Activated CD4-positive, alpha-beta T cell treated with anti-CD3 and anti-CD28 coated beads, Interleukin-2, amount 50 U/mL, for 48 hours (primary cell): Measurements from ENCODE around the gene MFNG.

Experiments
- DNase-seq, 2 experiments: peaks; one replicate each; pipeline ENCODE4 v3.0.0-alpha.2; 2020

MFNG gene

GRCh38 chr22:37492428-37493344, 6.5 kb upstream of the MFNG start:
- peak; percentile 61 to 75 for DNase-seq

- DNase-seq: no peak
Measured at GRCh38 chr22:37491559-37492427, 5.6 kb upstream of the MFNG start.

DNA sequence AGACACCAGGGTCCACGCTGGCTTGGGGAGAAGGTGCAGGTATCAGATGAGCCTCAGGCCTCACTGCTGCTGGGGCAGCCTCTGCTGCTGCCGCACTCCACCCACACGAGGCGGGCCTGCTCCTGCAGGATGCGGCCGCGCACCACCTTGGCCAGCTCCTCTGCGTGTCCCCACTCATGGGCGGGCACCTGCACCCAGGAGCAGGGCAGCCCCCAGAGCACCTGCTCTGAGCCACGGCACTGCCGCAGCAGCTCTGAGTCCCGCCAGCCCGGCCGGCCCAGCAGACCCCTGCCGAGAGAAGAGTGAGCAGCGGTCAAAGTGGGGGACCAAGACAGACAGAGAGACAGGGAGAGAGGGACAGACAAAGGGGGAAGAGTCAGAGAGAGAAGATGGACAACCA, 4.9 kb upstream of the MFNG start:
- no peak for DNase-seq

- DNase-seq: no peak
Measured at GRCh38 chr22:37489983-37490382, 3.8 kb upstream of the MFNG start.

DNA sequence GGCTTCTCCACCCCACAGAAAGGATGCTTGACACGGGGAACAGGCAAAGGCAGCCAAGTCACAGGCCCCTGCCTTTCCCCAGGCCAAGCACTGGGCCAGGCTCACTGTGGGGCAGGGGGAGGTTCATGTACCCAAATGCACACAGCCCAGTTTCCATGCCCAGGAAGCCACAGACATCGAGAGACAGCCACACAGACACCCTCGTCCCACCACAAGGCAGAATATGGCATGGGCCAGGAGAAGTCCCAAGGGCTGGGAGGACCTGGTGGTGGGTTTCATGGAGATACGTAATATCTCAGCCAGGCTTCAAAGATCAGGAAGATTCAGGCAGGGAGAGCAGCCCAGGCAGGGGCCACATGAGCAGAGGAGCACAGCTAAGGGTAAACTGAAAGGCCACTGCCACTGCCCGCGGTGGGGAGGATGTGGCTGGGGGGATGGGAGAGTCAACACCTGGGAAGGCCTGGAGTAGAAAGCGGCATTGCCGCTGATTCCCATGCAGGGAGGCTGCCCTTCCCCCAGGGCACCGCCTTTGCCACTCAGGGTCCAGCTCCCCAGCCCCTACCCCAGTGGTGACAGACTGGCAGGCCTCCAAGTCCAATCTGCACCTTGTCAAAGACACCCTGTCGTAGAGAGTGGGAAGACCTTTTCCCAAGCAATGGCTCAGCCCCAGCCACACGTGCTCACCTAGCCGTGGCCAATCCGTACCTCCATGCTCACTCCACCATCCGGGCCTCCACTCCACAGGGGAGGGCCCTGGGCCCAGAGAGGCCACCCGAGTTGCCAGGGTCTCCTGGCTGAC, 2.4 kb upstream of the MFNG start:
- no peak for DNase-seq

GRCh38 chr22:37487571-37487970, 1.4 kb upstream of the MFNG start:
- no peak for DNase-seq

- DNase-seq: no peak
Measured at GRCh38 chr22:37487129-37487528, 945 bp upstream of the MFNG start.

GRCh38 chr22:37485395-37486223, 575 bp downstream of the MFNG start:
- DNase-seq: peak; percentile 35 to 42

DNA sequence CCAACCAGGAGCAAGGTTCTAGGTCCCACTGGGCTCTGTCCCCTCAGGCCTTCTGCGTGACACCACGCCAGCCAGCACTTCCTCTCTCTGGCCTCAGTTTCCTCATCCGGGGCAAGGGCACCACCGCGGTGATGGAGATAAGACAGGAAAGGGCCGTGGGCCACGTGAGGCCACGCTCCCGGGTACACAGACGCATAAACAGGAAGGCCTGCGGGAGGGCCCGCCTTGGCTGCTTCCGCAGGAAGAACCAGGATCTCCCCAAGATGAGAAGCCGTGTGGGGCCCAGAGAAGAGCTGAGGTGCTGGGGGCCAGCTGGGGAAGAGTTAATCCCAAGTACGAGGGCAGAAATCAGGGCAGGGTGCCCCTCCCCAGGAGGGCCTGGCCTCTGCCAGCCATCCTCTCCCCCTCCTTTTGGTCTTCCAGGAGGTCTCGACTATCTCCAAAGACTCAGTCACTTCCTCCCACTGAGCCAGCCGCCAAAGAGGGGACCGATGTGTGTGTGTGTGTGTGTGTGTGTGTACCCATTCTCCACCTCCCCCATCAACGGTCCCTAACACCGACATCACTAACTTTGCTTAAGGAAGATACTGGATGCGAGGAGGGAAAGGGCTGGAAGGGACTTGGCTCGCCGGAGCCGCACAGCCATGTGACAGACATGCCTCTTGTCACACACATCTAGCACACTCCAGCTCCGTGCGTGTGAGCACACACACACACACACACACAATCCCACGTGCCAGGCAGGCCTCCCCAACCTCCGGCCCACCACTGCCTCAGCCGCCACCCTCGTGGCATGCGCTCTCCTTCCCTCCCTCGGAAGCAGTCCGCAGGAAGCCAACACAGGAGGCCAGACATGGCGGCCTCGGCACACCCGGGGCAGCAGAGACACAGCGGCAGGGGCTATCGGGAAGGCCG, 1.4 kb downstream of the MFNG start:
- DNase-seq: peak; percentile 82 to 89

DNA sequence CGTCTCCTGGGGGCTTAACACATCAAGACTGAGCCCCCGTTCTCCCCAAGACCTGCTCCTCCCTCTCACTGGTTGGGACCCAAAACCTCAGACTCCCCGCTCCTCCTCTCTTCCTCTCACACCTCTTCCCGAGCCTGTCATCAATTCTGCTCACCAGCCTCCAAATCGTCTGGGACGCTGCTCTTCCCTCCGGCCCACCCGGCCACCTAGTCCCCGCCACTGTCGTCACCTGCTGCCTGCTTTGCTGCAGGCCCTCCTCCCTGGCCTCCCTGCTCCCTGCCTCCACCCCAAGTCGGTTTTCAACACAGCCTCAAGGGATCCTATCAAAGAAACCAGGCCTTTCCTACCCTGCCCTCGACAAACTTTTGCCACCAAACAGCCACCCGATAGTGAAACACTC, 3.1 kb downstream of the MFNG start:
- DNase-seq: no peak

- no peak for DNase-seq
Measured at GRCh38 chr22:37482244-37482643, 3.9 kb downstream of the MFNG start.

DNA sequence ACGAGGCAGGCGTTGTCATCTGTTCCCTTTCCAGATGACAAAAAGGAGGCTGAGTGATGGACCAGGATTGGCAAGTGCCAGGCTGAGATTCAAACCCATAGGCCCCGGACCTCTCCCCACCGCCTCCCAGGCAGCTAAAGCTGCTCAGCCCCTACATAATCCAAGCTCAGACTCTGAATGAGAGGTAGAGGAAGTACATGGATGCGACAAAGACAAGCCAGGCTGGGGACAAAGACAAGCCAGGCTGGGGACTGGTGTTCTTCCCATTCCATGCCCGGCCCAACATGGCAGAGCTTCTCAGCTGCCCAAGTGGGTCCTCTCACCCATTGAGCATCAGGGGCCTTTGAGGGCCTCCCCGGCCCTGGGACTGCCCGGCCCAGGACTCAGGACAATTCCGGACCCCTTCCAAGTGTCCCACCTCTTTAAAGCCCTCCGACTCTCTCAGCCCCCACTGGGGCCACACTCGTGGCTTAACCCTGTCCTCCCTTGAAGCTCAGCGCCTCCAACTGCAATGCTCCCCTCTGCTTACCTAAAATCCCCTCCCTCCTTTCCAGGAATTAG, 4.8 kb downstream of the MFNG start:
- DNase-seq: no peak

- DNase-seq: no peak
Measured at GRCh38 chr22:37480387-37481346, 5.5 kb downstream of the MFNG start.

DNA sequence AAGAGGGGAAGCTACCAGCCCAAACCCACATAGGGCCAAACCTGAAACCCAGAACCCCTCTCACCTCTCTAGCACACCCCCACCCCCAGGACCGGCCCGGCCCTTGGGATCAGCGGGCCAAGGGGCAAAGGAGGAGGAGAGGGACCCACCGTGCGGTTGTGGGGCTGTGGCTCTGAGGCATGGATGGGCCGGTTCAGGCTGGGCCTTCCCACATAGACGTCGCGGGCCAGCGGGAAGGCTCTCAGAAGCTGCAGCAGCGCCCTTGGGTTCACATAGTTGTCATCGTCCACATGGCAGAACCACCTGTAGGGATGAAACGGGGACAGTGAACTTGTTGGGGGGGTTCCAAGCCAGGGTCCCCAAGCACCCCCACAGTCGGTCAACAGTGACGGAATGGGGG, 7.0 kb downstream of the MFNG start:
- DNase-seq: no peak

GRCh38 chr22:37476389-37477329, 9.5 kb downstream of the MFNG start:
- no peak for DNase-seq

DNA sequence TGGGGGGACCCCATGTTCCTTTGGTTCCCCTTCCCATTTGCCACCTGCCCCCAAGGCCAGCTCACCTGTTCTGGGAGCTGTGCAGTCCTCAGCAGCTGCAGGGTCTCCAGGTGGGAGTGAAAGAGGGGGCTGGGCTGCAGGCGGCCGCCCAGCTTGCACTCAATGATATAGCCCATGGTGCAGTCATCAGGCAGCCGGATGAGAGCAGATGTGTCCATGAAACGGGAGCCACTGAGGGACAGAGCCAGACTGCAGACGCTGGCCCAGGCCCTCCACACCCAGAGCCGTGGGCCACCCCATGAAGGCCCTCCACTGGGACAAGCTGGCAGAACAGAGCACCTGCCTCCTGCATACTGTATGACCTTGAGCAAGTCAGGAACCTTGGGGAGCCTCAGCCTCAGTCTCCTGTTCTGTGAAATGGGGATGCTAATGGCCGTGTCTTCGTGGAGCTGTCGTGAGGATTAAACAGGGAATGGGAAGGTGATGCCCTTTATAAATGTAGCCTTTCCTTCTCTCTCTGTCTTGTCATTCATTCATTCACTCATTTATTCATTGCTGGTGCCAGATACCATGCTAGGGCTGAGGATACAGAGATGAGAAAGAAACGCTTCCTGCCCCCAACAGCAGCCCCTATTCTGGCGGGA, 11.6 kb downstream of the MFNG start:
- DNase-seq: no peak

DNA sequence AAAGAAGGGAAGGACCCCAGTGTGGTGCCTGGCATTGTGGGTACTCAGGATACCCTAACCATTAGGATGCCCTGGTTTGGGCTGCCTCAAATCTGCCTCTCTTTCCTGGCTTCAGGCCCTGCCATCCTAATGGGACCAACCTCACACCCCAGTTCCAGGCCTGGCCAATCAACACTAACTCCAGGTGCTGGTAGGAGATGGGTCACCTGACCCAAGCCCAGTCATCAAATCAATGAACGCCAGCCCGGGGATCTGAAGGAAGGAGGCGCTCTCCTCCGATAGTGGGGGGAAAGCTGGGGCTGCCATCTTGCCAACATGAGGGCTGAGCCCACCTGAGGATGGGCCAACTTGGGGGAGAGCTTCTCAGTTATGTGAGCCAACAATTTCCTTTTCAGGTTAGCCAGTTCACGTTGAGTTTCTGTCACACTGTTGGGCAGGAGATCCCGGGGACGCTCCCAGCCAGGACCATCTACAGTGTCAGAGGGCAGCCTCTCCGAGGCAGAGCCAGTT, 12.7 kb downstream of the MFNG start:
- DNase-seq: no peak
